GM21529 (cell line): Measurements from ENCODE around the gene IGF2BP1.
"Not testable (repeated sequence)": the region's sequence is repeated elsewhere in the genome, so short reads cannot be mapped to it uniquely, and the experiment has no call there.

Experiments
- ATAC-seq: cut with Tn5 transposase; IDR thresholded peaks from one replicate; pipeline ENCODE4 v1.9.1; 2021; ENCODE audit not compliant: unreplicated experiment

Gene IGF2BP1

DNA sequence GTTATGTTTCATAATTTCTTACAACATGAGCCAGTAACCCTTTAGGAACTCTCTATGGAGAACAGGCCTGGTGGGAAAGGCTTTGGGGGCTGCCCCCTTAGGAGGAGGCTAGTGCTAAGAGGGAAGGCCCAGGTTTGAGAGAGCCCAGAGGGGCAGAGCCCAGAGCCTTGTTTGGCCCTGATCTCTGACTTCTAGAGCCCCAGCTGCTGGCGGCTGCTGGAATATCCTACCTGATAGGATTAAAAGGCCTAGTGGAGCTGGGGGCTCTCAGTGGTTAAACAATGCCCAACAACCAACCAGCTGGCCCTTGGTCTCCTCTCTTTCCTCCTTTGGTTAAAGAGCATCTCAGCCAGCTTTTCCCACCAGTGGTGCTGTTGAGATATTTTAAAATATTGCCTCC, 54.1 kb downstream of the IGF2BP1 start:
- ATAC-seq, result no peak

GRCh38 chr17:49053171-49053829, 56.1 kb downstream of the IGF2BP1 start:
- ATAC-seq, result no peak

- ATAC-seq, result no peak
Measured at GRCh38 chr17:49054342-49055092, 57.3 kb downstream of the IGF2BP1 start.

DNA sequence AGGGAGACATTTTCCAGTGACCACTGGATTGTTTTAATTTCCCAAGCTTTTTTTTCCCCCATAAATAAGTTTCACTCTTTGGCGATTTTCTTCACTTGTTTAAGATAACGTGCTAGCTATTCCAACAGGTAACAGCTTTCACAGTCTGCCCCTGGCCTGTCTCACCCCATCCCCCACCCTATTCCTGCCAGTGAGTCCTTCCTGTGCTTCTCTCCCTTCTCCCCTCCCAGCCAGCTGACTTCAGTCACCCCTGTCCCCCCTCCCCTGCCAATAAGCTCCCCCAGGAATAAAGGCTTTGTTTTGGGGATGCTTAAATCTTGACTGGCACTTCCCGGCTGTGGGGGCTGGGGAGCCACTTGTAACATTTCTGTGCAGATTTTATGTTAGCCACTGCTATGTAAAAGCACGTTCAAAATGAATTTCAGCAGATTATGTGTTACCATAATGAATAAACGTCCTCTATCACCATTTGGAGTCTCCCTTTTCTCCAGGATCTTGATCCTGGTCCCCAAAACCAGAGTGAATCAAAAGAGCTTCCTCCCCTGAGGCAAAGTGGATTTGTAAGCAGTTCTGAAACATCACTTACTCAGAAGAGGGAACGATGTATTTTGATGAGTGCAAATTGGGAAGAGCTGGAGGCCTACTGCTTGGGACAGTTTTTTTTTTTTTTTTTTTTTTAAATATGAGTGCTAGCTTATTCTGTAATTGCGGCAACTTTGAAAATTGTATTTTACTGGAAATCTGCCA, 58.2 kb downstream of the IGF2BP1 start:
- ATAC-seq, result no peak

DNA sequence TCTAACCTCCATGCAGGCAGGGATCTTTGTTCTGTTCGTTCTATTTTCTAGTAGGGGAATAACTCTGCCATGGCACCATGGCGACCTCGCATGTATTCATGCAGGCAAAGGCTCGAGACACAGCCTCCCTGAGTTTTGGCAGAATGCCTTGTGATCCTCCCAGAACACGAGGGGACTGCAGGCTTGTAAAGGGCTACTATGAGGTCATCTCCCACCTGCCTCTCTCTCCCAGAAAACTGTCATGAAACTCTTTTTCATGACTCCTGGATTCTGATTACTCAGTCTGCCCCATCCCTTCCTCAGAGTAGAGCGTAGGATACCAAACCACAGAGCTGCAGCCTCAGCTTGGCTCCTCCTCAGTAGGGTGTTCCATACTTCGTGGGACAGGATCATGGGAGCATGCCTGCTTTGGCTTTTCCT, 64.3 kb downstream of the IGF2BP1 start:
- ATAC-seq, result no peak

GRCh38 chr17:49063652-49064051, 66.5 kb downstream of the IGF2BP1 start:
- no peak for ATAC-seq

DNA sequence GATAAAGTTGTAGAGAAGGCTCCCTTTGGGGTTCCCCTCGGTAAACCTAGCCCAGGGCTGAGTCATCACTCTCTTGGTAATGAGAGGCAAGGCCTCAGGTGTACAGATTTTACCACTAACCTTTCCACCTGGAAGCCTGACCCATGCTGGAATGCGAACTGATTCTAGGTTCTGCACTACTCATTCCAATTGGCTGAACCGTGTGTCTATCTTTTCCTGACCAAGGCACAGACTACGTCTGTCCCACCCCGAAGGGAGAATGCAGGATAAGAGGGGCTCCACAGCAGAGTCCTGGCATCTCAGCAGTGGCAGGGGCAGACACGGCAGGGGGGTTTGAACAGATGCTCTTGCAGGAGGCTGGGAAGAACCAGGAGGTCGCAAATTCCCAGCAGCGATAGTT, 70.0 kb downstream of the IGF2BP1 start:
- ATAC-seq, result no peak

GRCh38 chr17:49069585-49070273, 72.5 kb downstream of the IGF2BP1 start:
- no peak for ATAC-seq

GRCh38 chr17:49071106-49071505, 73.9 kb downstream of the IGF2BP1 start:
- no peak for ATAC-seq

GRCh38 chr17:49074851-49075540, 77.8 kb downstream of the IGF2BP1 start:
- no peak for ATAC-seq

DNA sequence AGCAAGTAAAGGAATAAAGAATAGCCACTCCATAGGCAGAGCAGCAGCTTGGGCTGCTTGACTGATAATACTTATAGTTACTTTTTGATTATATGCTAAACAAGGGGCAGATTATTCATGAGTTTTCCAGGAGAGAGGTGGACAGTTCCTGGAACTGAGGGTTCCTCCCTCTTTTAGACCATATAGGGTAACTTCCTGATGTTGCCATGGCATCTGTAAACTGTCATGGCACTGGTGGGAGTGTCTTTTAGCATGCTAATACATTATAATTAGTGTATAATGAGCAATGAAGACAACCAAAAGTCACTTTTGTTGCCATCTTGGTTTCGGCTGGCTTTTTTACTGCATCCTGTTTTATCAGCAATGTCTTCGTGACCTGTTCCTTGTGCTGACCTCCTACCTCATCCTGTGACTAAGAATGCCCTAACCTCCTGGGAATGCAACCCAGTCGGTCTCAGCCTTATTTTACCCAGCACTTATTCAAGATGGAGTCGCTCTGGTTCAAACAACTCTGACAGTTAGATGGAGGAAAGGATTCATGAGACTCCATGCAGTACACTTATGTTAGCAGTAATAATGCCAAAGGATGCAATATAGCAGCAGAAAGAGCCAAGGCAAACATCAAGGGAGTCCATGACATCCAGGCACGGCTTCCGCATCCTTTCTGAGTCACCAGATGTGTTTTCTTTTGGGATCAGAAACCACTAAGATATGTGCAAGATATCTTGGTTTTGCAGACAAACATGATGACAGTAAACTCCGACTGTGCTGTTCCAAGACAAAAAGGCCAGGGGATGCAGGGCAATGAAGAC, 79.6 kb downstream of the IGF2BP1 start:
- no peak for ATAC-seq

DNA sequence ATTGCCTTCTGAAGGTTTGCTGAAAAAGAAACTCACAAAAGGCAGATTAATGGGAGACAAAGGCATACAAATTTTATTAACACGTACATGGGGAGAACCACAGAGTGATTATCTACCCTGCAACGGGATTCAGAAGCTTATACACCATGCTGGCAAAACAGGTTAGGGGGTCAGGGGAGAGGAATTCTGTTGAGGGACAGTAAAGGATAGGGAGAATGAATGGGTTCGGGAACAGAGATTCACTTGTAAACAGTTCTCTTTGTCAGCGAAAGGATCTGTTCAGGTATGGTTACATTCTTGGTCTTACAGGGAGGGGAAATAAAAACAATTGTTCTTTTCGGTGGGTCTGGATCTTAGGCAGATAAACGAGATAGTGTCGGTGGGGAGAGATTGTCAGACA, 81.1 kb downstream of the IGF2BP1 start:
- ATAC-seq, result no peak

- ATAC-seq, result no peak
Measured at GRCh38 chr17:49079840-49080663, 82.9 kb downstream of the IGF2BP1 start.

GRCh38 chr17:49082231-49082630, 85.0 kb downstream of the IGF2BP1 start:
- no peak for ATAC-seq

DNA sequence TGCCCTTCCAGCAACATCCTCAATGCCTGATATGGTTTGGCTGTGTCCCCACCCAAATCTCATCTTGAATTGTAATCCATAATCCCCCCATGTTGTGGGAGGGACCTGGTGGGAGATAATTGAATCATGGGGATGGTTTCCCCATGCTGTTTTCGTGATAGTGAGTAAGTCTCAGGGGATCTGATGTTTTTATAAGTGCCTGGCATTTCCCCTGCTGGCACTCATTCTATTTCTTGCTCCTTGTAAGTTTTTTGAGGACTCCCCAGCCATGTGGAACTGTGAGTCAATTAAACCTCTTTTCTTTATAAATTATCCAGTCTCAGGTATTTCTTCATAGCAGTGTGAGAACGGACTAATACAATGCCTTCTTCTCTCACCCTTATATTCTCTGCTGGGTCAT, 87.9 kb downstream of the IGF2BP1 start:
- ATAC-seq, result not testable (repeated sequence)

- no peak for ATAC-seq
Measured at GRCh38 chr17:49085565-49086315, 88.6 kb downstream of the IGF2BP1 start.

DNA sequence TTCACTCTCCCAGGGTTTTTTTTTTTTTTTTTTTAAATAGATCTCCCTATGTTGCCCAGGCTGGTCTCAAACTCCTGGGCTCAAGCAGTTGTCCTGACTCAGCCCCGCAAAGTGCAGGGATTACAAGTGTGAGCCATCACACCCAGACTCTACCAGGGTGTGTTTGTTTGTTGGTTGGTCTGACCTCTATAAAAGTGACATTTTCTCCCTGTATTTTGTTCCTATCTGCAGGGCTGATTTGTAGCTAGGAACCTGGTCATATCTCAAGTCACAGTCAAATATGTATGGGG, 89.1 kb downstream of the IGF2BP1 start:
- no peak for ATAC-seq

- ATAC-seq, result no peak
Measured at GRCh38 chr17:49086649-49087048, 89.5 kb downstream of the IGF2BP1 start.

DNA sequence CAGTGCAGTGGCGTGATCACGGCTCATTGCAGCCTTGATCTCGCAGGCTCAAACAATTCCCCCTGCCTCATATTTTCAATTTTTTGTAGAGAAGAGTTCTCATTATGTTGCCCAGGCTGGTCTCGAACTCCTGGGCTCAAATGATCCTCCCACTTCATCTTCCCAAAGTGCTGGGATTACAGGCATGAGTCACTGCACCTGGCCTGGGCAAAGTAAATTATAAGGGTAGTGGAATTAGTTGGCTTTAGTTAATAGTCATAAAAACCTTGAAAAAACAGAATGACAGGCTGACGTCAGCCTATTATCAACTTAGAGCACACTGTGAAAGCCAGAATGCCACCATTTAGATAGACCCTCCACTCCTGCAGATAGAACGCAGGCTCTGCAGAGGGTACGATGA, 91.9 kb downstream of the IGF2BP1 start:
- ATAC-seq, result no peak
